ENCODE measurements around the gene NUP98.

GRCh38 chr11:3720997-3721396, 76.4 kb downstream of the NUP98 start:
- TF ChIP-seq CTCF (IDR thresholded peaks at IDR 0.05; ENCODE audit: borderline replicate concordance, extremely low read depth, low read length, poor library complexity, severe bottlenecking): no peak
- no peak for TF ChIP-seq EZH2 (IDR thresholded peaks at IDR 0.05; ENCODE audit: borderline replicate concordance, low read depth, low read length, severe bottlenecking)

All from DND-41 (cell line).